ENCODE results near the gene SRGAP2B.
"Not testable (repeated sequence)": the region's sequence is repeated elsewhere in the genome, so short reads cannot be mapped to it uniquely, and the experiment has no call there.

SRGAP2B gene

DNA sequence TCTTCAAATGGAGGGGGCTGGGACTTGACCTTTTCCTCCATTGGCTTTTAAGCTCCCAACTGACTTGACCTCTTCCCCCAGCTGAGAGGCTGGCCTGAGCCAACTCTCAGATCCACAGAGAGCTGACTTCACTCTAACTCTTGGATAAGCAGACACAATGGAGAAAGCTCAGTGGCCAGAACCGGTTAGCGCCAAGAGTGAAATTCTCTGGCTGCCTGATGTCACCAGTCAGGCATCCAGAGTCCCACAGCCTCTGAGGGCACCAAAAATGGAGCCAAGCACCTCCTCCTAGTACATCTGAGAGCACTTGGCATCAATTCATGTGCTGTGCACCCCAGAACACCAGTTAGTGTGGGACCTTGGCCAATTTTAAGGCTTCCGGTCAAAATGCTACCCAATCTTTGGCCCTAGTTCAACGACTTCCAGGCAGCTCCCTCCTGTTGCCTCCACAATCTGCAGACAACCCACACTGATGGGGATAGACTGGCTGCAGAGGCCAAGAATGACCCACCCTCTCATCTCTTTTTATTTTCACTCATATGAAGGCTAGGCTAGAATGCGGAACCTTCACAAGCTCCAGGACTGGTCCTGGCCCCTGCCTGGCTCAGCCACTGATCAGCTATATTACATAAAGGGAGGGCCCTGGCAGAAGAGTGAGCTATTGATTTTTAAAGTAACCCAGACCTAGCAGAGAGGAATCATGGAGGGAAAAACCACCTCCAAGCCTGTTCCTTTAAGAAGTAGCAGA is 200.5 kb downstream of the SRGAP2B start:
- not testable (repeated sequence) for DNase-seq (ENCODE audit: low spot score)

DNA sequence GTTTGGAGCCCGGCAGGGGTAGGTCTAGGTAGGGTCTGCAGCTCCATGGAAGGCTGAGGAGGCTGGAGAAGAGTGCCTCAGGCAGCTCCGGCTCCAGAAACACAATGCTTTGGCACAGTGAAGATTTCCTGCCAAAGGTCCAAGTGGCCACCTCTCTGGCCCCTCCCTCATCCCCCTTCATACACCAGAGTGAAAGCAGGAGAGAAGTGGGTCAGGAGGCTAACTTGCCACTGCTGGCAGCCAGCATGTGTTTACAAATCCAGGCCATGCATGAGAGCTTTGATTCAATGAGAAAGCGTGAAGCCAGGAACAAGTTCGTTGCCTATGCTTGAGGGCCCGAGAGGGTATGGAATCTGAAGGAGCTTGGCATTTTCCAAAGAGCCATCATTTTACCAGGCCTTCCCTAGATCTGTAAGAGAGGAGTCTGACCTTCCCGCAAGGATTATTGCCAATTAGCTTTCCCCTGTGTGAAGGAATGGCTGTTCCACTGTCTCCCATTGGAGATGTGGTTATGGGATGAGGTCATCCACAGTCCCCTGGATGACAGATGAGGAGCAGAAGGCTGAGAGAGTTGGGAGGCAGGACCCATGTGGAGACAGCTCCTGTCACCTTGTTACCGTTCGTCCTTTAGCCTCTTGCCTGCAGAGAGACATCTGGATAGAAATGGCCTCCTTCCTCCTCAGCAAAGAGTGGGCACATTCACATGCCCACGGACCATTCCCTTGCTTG is 201.3 kb downstream of the SRGAP2B start:
- not testable (repeated sequence) for DNase-seq (ENCODE audit: low spot score)

DNA sequence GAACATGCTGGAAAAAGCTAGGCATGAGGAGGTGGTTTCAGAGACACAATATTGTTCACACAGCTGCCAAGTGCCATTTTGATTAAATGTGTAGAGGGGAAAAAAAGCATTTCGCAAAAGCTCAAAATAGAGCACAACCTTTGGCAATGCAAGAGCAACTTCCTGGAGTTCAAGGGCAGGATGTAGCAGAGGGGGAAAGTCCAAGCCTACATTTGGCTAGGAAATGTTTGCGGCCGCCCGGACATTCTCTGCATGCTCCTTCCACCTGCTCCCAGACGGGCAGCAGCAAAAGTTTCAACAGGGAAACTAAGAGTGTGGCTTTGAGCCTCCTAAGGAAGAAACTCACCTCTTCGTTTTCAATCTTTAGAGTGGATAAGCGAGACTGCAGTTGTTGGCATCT is 202.1 kb downstream of the SRGAP2B start:
- DNase-seq (ENCODE audit: low spot score) = not testable (repeated sequence)

DNA sequence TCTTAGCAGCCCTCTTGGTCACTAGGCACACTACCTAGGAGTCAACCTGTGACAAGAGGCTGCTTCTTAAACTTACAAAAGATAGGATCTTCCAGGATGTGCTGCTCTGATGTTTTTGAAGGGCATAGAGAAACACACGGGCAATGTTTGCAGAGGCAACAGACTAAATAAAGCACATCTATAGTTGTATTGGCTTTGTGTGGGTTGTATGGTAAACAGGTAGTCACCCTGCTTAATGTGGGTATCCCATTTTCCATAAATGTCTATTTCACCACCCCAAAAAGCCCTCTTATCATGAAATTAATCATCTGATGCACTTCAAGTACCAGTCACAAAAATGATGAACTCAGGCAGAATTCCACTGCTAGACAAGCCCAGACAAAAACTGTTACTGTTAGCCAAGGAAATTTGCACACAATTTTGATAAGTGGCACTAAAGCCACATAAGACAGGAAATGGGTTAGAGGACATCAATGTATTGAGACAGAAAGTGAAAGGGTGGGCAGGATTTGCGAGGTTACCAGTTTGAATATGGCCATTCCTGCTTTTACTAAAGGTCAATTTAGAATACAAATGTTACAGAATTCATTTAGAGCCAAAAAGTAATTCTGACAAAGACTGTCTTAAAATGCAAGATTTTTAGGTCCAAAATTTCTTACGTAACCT is 205.5 kb downstream of the SRGAP2B start:
- not testable (repeated sequence) for DNase-seq (ENCODE audit: low spot score)

DNA sequence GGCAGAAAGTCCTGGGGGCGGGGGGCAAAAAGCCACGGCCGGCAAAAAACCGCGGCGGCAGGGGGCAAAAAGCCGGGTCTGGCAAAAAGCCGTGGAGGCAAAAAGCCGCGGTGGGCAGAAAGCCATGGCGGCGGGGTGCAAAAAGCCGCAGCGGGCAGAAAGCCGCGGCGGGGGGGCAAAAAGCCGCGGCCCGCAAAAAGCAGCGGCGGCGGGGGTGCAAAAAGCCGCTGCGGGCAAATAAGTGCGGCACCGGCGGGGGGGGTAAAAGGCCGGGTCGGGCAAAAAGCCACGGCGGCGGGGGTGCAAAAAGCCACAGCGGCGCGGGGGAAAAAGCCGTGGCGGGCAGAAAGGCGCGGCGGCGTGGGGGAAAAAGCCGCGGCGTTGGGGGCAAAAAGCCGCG is 212.1 kb downstream of the SRGAP2B start:
- DNase-seq (ENCODE audit: low spot score) = peak; percentile 5

DNA sequence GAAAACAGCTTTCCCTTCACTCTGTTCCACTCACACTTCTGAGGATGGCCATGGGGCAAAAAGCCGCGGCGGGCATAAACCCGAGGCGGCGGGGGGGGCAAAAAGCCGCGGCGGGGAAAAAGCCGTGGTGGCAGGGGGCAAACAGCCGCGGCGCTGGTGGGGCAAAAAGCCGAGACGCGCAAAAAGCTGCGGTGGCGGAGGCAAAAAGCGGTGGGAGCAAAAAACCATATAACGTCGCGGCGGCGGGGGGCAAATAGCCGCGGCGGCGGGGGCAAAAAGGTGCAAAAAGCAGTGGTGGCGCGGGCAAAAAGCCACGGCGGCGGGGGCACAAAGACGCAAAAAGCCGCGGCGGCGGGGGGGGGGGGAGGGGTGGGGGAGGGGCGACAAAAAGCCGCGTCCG is 212.8 kb downstream of the SRGAP2B start:
- not testable (repeated sequence) for DNase-seq (ENCODE audit: low spot score)

DNA sequence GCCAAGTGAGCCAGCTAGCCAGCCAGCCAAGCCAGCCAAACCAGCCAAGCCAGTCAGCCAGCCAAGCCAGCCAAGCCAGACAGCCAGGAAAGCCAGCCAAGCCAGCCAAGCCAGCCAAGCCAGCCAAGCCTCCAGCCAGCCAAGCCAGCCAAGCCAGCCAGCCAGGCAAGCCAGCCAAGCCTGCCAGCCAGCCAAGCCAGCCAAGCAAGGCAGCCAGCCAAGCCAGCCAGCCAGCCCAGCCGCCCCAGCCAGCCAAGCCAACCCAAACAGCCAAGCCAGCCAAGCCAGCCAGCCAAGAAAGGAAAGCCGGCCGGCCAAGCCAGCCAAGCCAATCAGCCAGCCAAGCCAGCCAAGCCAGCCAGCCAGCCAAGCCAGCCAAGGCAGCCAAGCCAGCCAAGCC is 236.5 kb downstream of the SRGAP2B start:
- DNase-seq (ENCODE audit: low spot score) = not testable (repeated sequence)

All from putamen (tissue), 1 donor.